Measurements from ENCODE around the gene MRPS10.
"Not testable (repeated sequence)": the region's sequence is repeated elsewhere in the genome, so short reads cannot be mapped to it uniquely, and the experiment has no call there.

MRPS10 gene

GRCh38 chr6:42177514-42178364 is 39.9 kb downstream of the MRPS10 start:
- peak; percentile 83 for DNase-seq (ENCODE audit: low read depth, low spot score)

GRCh38 chr6:42176981-42177380 is 40.7 kb downstream of the MRPS10 start:
- DNase-seq (ENCODE audit: low read depth, low spot score) = no peak

- no peak for DNase-seq (ENCODE audit: low read depth, low spot score)
These were observed 41.8 kb downstream of the MRPS10 start for GRCh38 chr6:42175860-42176259.

- DNase-seq (ENCODE audit: low read depth, low spot score) = no peak
These were observed 44.6 kb downstream of the MRPS10 start, which contains the start of gene GUCA1A for GRCh38 chr6:42173101-42173500. TSS of gene GUCA1A (plus strand) at chr6:42173364. CDS start at chr6:42173614, 250 bp downstream.

GRCh38 chr6:42171813-42172581 is 45.7 kb downstream of the MRPS10 start:
- DNase-seq (ENCODE audit: low read depth, low spot score) = no peak

GRCh38 chr6:42169780-42170179 is 47.9 kb downstream of the MRPS10 start:
- DNase-seq (ENCODE audit: low read depth, low spot score) = not testable (repeated sequence)

GRCh38 chr6:42168650-42169049 is 49.0 kb downstream of the MRPS10 start:
- DNase-seq (ENCODE audit: low read depth, low spot score) = no peak

- DNase-seq (ENCODE audit: low read depth, low spot score) = peak; percentile 96
These were observed 51.1 kb downstream of the MRPS10 start for GRCh38 chr6:42166444-42167141.

- DNase-seq (ENCODE audit: low read depth, low spot score) = no peak
These were observed 52.6 kb downstream of the MRPS10 start for GRCh38 chr6:42165016-42165415.

- DNase-seq (ENCODE audit: low read depth, low spot score) = peak; percentile 22
These were observed 53.7 kb downstream of the MRPS10 start for GRCh38 chr6:42163981-42164380.

- DNase-seq (ENCODE audit: low read depth, low spot score) = no peak
These were observed 54.8 kb downstream of the MRPS10 start for GRCh38 chr6:42162812-42163211.

GRCh38 chr6:42162384-42162783 is 55.3 kb downstream of the MRPS10 start:
- no peak for DNase-seq (ENCODE audit: low read depth, low spot score)

- DNase-seq (ENCODE audit: low read depth, low spot score) = no peak
These were observed 58.1 kb downstream of the MRPS10 start for GRCh38 chr6:42159431-42160024.

- DNase-seq (ENCODE audit: low read depth, low spot score) = no peak
These were observed 59.0 kb downstream of the MRPS10 start for GRCh38 chr6:42158631-42159030.

GRCh38 chr6:42158011-42158410 is 59.6 kb downstream of the MRPS10 start:
- DNase-seq (ENCODE audit: low read depth, low spot score) = no peak
